ENCODE measurements around the gene EFCAB11. TPM values are rescaled to one million over a fixed set of nuclear protein-coding genes. Genes with fewer than 3 reads are reported as not detected.

Gene EFCAB11
- total and polyA plus RNA-seq, 2 of the 8 experiments (the other 6 are each of a cell fraction or from before 2014, with no cell fraction given): 6.8 to 12.8 TPM

DNA sequence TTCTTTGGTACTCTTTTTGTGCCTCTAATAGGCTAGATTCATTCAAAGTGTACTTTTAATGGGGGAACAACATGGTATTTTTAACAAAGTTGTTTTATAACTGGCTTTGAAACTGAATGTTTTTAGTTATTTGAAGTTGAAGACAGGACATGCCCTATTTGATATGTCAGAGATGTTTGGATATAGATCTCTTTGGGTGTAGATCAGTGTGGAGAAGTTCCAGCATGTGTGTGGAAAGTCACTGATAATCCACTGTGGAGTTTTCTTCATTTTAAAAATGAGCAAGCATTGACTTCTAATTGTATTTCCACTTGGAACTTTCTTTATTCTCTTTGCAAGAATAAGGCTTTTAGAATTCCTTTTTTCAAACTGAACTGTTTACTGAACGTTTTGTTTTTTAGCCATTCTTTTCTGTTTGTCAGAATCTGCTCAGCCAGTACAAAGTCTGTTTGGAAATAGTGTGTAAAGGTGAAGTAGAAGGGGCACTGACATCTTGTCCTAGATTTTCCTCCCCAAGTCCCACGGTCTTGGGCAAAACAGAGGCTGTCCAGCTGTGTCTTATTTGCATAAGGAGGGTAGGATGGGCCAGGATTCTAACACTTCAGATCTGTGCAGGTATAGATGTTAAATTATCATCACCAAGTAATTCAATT, 36.2 kb upstream of the EFCAB11 start:
- CTCF ChIA-PET (ENCODE audit: partially characterized antibody): interaction anchor here (0.9 to 1.4 kb wide), 2 partner anchors 9 to 17 kb away, joined by 5 to 6 read pairs; no protein-coding TSS in a partner anchor

More for the DNA sequence above, 36.2 kb upstream of the EFCAB11 start:
- Histone ChIP-seq H2BK20ac (ENCODE audit: low read length) (no peak overlapping the region), H4K91ac (replicated peaks; ENCODE audit: insufficient read length, low read length) (no peak overlapping the region), H3K18ac (ENCODE audit: extremely low read depth, low read length) (no peak overlapping the region), H3K4ac (replicated peaks; ENCODE audit: insufficient read length, low read depth, low read length) (no peak overlapping the region), H3K36me3 (ENCODE audit: control insufficient read depth in 2 of 4, insufficient read depth in 4 of 4, low read length in 3 of 4) (peaks cover 0 to 53% (median 16%) of the 10 kb centered on the region in 4 experiments; a peak in 5 of 8 replicates), H3K14ac (ENCODE audit: insufficient read length) (no peak overlapping the region), H4K20me1 (replicated peaks in 1 of 2; ENCODE audit: control insufficient read depth in 1 of 2, insufficient read depth in 2 of 2, low read length in 2 of 2) (peaks cover 0 to 2% of the 10 kb centered on the region in 2 experiments), H3K23me2 (ENCODE audit: low read depth, low read length) (no peaks in the 10 kb centered on the region), H2BK15ac (ENCODE audit: low read length) (no peak overlapping the region), H4K5ac (ENCODE audit: insufficient read length, low read depth, low read length) (no peak overlapping the region), H2BK12ac (ENCODE audit: low read depth, low read length) (no peak overlapping the region), H2BK5ac (ENCODE audit: low read depth, low read length) (no peak overlapping the region), H3K9ac (replicated peaks in 1 of 4; ENCODE audit: extremely low read depth in 1 of 4, low read depth in 3 of 4, low read length in 3 of 4) (no peak overlapping the region), H4K8ac (ENCODE audit: extremely low read depth, insufficient read depth, low read length) (no peak overlapping the region), H3K4me2 (ENCODE audit: insufficient read depth in 1 of 2, low read depth in 2 of 2, low read length in 2 of 2) (no peak overlapping the region), H2AFZ (ENCODE audit: low read length) (no peak overlapping the region), H2AK5ac (ENCODE audit: low read depth, low read length) (no peak overlapping the region), H3K23ac (ENCODE audit: insufficient read length) (no peak overlapping the region), H3K56ac (replicated peaks; ENCODE audit: insufficient read length, low read depth, low read length) (no peak overlapping the region), H3K27ac (ENCODE audit: low read depth, low read length) (no peak overlapping the region), H3K4me3 (ENCODE audit: extremely low read depth in 1 of 4, insufficient read depth in 2 of 4, low read depth in 3 of 4, low read length in 4 of 4) (no peak overlapping the region), H3K27me3 (replicated peaks in 1 of 4; ENCODE audit: control insufficient read depth in 3 of 4, extremely low read depth in 1 of 4, insufficient read depth in 3 of 4, low read length in 3 of 4) (no peaks in the 10 kb centered on the region), H3K9me3 (ENCODE audit: insufficient read depth in 2 of 2, low read depth in 1 of 2, low read length in 1 of 2) (no peaks in the 10 kb centered on the region), H3K79me1 (ENCODE audit: low read depth, low read length) (no peaks in the 10 kb centered on the region), H3K79me2 (ENCODE audit: control insufficient read depth in 1 of 2, insufficient read depth in 2 of 2, low read length in 2 of 2) (no peaks in the 10 kb centered on the region), H3K4me1 (replicated peaks in 1 of 4; ENCODE audit: control insufficient read depth in 3 of 4, insufficient read depth in 4 of 4, low read length in 3 of 4) (peaks cover 0 to 3% (median 1%) of the 10 kb centered on the region in 4 experiments; a peak in 4 of 7 replicates), H2BK120ac (replicated peaks; ENCODE audit: low read depth, low read length) (no peak overlapping the region)
- FAIRE-seq (no peak), DNase-seq (ENCODE audit: low read depth in 1 of 2, low spot score in 2 of 2) (no peak)
- 85% methylated on average over 2 of the region's 2 CpGs; no CpG with 5 or more reads in 1 of the 2 experiments for WGBS, 2 experiments (ENCODE audit: extremely low coverage in 1 of 2, insufficient coverage in 1 of 2, insufficient read length in 1 of 2, insufficient replicate concordance in 2 of 2, low coverage in 1 of 2, low lambda C conversion rate in 2 of 2, missing lambda C conversion rate in 1 of 2)
- TF ChIP-seq TAF7 (optimal IDR thresholded peaks at IDR 0.05; ENCODE audit: borderline replicate concordance, low read depth, low read length) (no peak), EGR1 (IDR thresholded peaks at IDR 0.05; ENCODE audit: borderline replicate concordance, low read depth, low read length) (no peak), SRF (IDR thresholded peaks at IDR 0.05; ENCODE audit: low read depth, low read length) (no peak)
- POLR2A ChIA-PET (ENCODE audit: partially characterized antibody): no interaction called here
